ENCODE data around the gene CBR1. TPM values are rescaled to one million over a fixed set of nuclear protein-coding genes. Genes with fewer than 3 reads are reported as not detected.

The CBR1 gene
- total RNA-seq, 3 donors from 2014 or later (not counting 1 experiment from before 2014, with no cell fraction given) = 5.0 to 14.1 (median 12.4) TPM

- TF ChIP-seq CTCF (IDR thresholded peaks at IDR 0.05) = no peak
- H3K4me3 ChIP-seq (ENCODE audit: low read length) = no peak overlapping the region
- WGBS (ENCODE audit: insufficient coverage) = 99% methylated on average over 7 of the region's 8 CpGs
- peaks cover 28% of the 10 kb centered on the region for H3K4me1 ChIP-seq (ENCODE audit: control insufficient read depth, insufficient read depth, low read length)
- Mint-ChIP-seq H3K9me3 (no peaks in the 10 kb centered on the region), H3K4me1 (peaks cover 18 to 20% of the 10 kb centered on the region in 2 donors), H3K4me3 (no peak overlapping the region), H3K36me3 (no peaks in the 10 kb centered on the region), H3K27me3 (ENCODE audit: low read depth in 2 of 2) (peaks cover 16 to 46% of the 10 kb centered on the region in 2 donors), H3K27ac (no peak overlapping the region)
- DNase-seq (no peak), ATAC-seq (no peak)
- H3K27ac ChIP-seq (ENCODE audit: low read length) = no peak overlapping the region
- H3K27me3 ChIP-seq (ENCODE audit: control insufficient read depth, insufficient read depth, low read length) = no peaks in the 10 kb centered on the region
- H3K36me3 ChIP-seq (ENCODE audit: control insufficient read depth, insufficient read depth, low read length) = no peaks in the 10 kb centered on the region
- intact Hi-C loops (cut with micrococcal nuclease) = no loop called here
- no peaks in the 10 kb centered on the region for H3K9me3 ChIP-seq (ENCODE audit: control insufficient read depth, insufficient read depth, low read length)
Observed at GRCh38 chr21:36111238-36111637, 41.4 kb downstream of the CBR1 start.

GRCh38 chr21:36113647-36114428 is 44.0 kb downstream of the CBR1 start:
- 49% methylated on average over 14 of the region's 17 CpGs for WGBS (ENCODE audit: insufficient coverage)
- intact Hi-C loops (cut with micrococcal nuclease) = no loop called here
- H3K9me3 Mint-ChIP-seq = no peaks in the 10 kb centered on the region
- ATAC-seq (peak in 2 of 3 donors; percentile 41 to 56), DNase-seq (peak in 1 of 2 donors; percentile 87)
- Histone ChIP-seq H3K36me3 (ENCODE audit: control insufficient read depth, insufficient read depth, low read length) (no peaks in the 10 kb centered on the region), H3K9me3 (ENCODE audit: control insufficient read depth, insufficient read depth, low read length) (no peaks in the 10 kb centered on the region), H3K27me3 (ENCODE audit: control insufficient read depth, insufficient read depth, low read length) (no peaks in the 10 kb centered on the region), H3K4me1 (ENCODE audit: control insufficient read depth, insufficient read depth, low read length) (peaks cover 28% of the 10 kb centered on the region), H3K27ac (ENCODE audit: low read length) (no peak overlapping the region), H3K4me3 (ENCODE audit: low read length) (peak overlapping the region; percentile 12)
- H3K27ac Mint-ChIP-seq = peak overlapping the region; percentile 60 to 66
- peak overlapping the region; percentile 88 for H3K4me3 Mint-ChIP-seq
- no peak for TF ChIP-seq CTCF (IDR thresholded peaks at IDR 0.05)
- H3K27me3 Mint-ChIP-seq (ENCODE audit: low read depth in 2 of 2) = peaks cover 7 to 20% of the 10 kb centered on the region in 2 donors
- H3K4me1 Mint-ChIP-seq = peaks cover 18 to 20% of the 10 kb centered on the region in 2 donors
- H3K36me3 Mint-ChIP-seq = no peaks in the 10 kb centered on the region

DNA sequence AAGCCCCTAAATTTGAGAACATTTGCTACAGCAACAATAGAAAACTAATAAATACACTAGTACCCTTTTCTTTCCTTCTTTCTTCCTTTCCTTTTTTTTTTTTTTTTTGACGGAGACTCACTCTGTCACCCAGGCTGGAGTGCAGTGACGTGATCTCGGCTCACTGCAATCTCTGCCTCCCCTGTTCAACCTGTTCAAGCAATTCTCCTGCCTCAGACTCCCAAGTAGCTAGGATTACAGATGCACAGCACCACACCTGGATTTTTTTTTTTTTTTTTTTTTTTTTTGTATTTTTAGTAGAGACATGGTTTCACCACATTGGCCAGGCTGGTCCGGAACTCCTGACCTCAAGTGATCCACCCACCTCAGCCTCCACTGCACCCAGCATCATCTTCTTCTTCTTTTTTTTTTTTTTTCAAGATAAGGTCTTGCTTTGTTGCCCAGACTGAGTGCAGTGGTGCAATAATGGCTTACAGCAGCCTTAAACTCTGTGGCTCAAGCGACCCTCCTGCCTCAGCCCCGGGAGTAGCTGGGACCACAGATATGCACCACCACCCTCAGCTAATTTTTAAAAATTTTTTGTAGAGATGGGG is 45.4 kb downstream of the CBR1 start:
- H3K27ac Mint-ChIP-seq = no peak overlapping the region
- peak overlapping the region; percentile 42 for H3K4me3 Mint-ChIP-seq
- H3K27ac ChIP-seq (ENCODE audit: low read length) = no peak overlapping the region

More for the DNA sequence above, 45.4 kb downstream of the CBR1 start:
- intact Hi-C loops (cut with micrococcal nuclease) = no loop called here
- Mint-ChIP-seq H3K27me3 (ENCODE audit: low read depth in 2 of 2) (peaks cover 4 to 7% of the 10 kb centered on the region in 2 donors), H3K36me3 (no peaks in the 10 kb centered on the region), H3K9me3 (no peaks in the 10 kb centered on the region), H3K4me1 (peaks cover 18 to 20% of the 10 kb centered on the region in 2 donors)
- DNase-seq (no peak), ATAC-seq (no peak)
- Histone ChIP-seq H3K9me3 (ENCODE audit: control insufficient read depth, insufficient read depth, low read length) (no peaks in the 10 kb centered on the region), H3K27me3 (ENCODE audit: control insufficient read depth, insufficient read depth, low read length) (no peaks in the 10 kb centered on the region), H3K4me3 (ENCODE audit: low read length) (no peak overlapping the region), H3K4me1 (ENCODE audit: control insufficient read depth, insufficient read depth, low read length) (peaks cover 28% of the 10 kb centered on the region), H3K36me3 (ENCODE audit: control insufficient read depth, insufficient read depth, low read length) (no peaks in the 10 kb centered on the region)
- no peak for TF ChIP-seq CTCF (IDR thresholded peaks at IDR 0.05)
- 53% methylated on average over 5 of the region's 6 CpGs for WGBS (ENCODE audit: insufficient coverage)
